Neural crest cell (in vitro differentiated cells): ENCODE results near the gene OCA2. TPM values are rescaled to one million over a fixed set of nuclear protein-coding genes. Genes with fewer than 3 reads are reported as not detected.

Source experiments
- DNase-seq: peaks from one replicate; pipeline ENCODE4 v3.0.0; 2021; ENCODE audit warnings: low read depth, mixed read lengths, low spot score
- H3K27ac Mint-ChIP-seq: one replicate; pipeline ENCODE4 v1.8.0; 2021; ENCODE audit warnings: mild to moderate bottlenecking, mixed read lengths; ENCODE audit not compliant: unreplicated experiment
- H3K27me3 Mint-ChIP-seq: 2 replicates; pipeline ENCODE4 v1.8.0; 2021; ENCODE audit warnings: low read depth, mild to moderate bottlenecking, mixed read lengths
- H3K36me3 Mint-ChIP-seq: 2 replicates; pipeline ENCODE4 v1.8.0; 2021; ENCODE audit warnings: low read depth, mild to moderate bottlenecking, mixed read lengths
- H3K4me1 Mint-ChIP-seq: 2 replicates; pipeline ENCODE4 v1.8.0; 2021; ENCODE audit warnings: mixed read lengths
- H3K4me3 Mint-ChIP-seq: one replicate; pipeline ENCODE4 v1.8.0; 2021; ENCODE audit warnings: mild to moderate bottlenecking, mixed read lengths
- H3K9me3 Mint-ChIP-seq: 2 replicates; pipeline ENCODE4 v1.8.0; 2021; ENCODE audit warnings: mixed read lengths
- total RNA-seq: library from RNA; stranded (reverse); gene quantifications from 2 replicates; pipeline ENCODE4 v1.2.1, GENCODE V29; 2021
- TF ChIP-seq, protein P1 (sequence below): fragments of 200-600 bp; sonication (generic); conservative IDR thresholded peaks from 2 replicates; pipeline ENCODE4 v1.5.0; 2021; ENCODE audit warnings: antibody characterized with exemption, mild to moderate bottlenecking

Gene OCA2
- total RNA-seq, 1 donor from 2014 or later = 0.19 TPM

DNA sequence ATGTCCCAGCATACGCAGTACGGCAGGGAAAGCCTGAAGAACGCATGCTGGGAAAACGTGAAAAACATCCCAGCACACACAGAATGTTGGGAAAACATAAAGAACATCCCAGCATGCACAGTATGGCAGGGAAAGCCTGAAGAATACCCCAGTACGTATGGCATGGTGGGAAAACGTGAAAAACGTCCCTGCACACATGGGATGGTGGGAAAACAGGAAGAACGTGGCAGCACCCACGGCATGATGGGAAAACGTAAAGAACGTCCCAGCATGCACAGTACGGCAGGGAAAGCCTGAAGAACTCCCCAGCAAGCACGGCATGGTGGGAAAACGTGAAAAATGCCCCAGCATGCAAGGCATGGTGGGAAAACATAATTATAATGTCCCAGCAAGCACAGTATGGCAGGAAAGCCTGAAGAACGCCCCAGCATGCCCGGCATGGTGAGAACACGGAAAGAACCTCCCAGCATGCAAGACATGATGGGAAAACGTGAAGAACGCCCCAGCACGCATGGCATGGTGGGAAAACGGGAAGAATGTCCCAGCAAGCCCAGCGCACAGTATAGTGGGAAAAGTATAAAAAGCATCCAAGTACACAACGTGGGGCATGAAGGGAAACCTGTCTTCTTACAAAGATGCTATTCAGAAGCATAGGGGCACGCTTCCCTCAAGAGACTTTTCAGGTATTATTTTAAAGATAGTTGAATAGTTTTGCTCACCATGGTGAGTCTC, 128.3 kb downstream of the OCA2 start:
- TF ChIP-seq, protein P1, sequence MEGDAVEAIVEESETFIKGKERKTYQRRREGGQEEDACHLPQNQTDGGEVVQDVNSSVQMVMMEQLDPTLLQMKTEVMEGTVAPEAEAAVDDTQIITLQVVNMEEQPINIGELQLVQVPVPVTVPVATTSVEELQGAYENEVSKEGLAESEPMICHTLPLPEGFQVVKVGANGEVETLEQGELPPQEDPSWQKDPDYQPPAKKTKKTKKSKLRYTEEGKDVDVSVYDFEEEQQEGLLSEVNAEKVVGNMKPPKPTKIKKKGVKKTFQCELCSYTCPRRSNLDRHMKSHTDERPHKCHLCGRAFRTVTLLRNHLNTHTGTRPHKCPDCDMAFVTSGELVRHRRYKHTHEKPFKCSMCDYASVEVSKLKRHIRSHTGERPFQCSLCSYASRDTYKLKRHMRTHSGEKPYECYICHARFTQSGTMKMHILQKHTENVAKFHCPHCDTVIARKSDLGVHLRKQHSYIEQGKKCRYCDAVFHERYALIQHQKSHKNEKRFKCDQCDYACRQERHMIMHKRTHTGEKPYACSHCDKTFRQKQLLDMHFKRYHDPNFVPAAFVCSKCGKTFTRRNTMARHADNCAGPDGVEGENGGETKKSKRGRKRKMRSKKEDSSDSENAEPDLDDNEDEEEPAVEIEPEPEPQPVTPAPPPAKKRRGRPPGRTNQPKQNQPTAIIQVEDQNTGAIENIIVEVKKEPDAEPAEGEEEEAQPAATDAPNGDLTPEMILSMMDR = no peak
- Mint-ChIP-seq H3K36me3 (no peaks in the 10 kb centered on the region), H3K9me3 (peaks cover 9% of the 10 kb centered on the region), H3K4me3 (no peak overlapping the region), H3K4me1 (no peaks in the 10 kb centered on the region), H3K27me3 (no peaks in the 10 kb centered on the region), H3K27ac (no peak overlapping the region)
- no peak for DNase-seq

DNA sequence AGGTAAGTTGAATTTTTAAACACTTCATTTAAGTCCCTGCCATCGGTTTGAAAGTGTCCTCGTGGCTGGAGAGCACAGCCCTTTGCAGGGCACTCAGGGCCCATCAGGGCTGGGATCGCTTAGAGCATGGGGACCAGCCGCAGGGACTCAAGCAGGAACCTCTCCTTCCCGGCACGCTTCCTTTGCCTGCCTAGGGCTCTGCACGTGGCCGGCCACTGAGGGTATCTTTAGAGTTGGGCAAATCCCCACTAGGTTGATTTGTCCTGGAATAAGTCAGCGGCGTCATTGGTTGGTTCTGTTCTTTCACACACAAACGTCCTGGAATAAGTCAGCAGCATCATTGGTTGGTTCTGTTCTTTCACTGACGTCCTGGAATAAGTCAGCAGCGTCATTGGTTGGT, 131.6 kb downstream of the OCA2 start:
- Mint-ChIP-seq H3K27me3 (no peaks in the 10 kb centered on the region), H3K36me3 (no peaks in the 10 kb centered on the region), H3K4me3 (no peak overlapping the region), H3K9me3 (no peaks in the 10 kb centered on the region), H3K4me1 (peaks cover 8% of the 10 kb centered on the region), H3K27ac (no peak overlapping the region)
- DNase-seq = no peak
- TF ChIP-seq, protein P1 = no peak

DNA sequence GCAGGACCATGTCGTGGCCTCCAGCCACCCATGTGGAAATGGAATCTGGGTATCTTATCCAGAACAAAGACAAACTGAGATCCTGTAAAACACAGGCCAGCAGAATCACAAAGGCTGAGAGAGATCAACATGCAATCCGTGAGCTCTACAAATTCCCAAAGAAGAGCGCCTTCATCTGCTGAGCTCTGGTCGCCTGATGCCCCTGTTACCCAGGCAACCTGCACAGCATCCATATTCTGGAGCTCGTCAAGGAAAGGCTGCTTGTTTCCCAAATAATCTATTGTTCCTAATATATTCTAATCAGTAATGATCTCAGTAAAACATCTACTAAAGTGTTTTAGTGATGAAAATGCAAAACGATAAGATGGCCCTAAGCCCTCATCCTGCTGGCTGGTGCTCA, 133.6 kb downstream of the OCA2 start:
- peak overlapping the region; percentile 71 for H3K27ac Mint-ChIP-seq
- H3K27me3 Mint-ChIP-seq = no peaks in the 10 kb centered on the region
- TF ChIP-seq, protein P1 = no peak
- no peak for DNase-seq
- peaks cover 2% of the 10 kb centered on the region for H3K9me3 Mint-ChIP-seq
- H3K4me3 Mint-ChIP-seq = no peak overlapping the region
- H3K4me1 Mint-ChIP-seq = peaks cover 8% of the 10 kb centered on the region
- H3K36me3 Mint-ChIP-seq = no peaks in the 10 kb centered on the region

DNA sequence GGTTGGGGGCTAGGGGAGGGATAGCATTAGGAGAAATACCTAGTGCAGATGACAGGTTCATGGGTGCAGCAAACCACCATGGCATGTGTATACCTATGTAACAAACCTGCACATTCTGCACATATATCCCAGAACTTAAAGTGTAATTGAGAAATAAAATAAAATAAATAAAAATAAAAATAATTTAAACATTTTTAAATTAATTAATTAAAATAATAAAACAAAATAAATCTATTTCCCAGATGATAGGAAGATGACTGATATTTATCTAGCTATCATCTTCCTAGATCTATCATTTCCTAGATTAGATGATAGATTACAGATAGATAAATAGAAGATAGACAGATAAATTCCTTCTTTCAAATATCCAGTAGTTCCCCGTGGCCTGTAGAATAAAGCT, 137.3 kb downstream of the OCA2 start:
- Mint-ChIP-seq H3K9me3 (peaks cover 2% of the 10 kb centered on the region), H3K4me1 (peaks cover 8% of the 10 kb centered on the region), H3K36me3 (no peaks in the 10 kb centered on the region), H3K27ac (no peak overlapping the region), H3K4me3 (no peak overlapping the region), H3K27me3 (peaks cover 5% of the 10 kb centered on the region)
- DNase-seq = no peak
- TF ChIP-seq, protein P1 = no peak

DNA sequence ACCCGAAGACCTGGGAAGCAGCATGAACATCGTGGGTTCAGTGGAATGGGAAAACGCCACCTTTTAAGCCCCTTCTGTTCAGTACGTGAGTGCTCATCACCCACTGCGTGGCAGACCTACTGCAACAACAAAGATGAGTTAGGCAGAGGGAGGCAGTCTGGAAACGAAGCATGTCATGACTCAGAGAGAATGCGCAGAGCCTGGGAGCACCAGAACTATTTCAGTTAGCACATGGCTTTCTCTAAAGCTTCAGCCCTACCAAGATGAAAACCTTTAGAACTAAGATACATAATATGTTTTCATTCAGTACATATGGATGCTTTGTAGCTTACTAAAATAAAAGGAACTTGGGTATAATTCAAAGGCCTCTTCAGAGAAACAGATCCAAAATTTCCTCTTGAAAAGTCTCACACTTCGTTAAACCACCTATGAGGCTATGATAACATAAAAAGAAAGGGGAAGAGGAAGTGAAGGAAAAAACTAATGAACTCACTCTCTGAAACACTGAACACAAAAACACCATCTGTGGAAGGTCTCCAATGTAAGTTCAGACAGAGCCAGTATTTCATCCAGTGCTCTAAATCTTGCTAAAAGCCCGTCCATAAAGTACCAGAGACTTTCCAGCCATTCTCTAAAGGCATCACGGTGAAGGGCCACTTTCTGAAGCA, 140.1 kb downstream of the OCA2 start:
- H3K4me3 Mint-ChIP-seq = no peak overlapping the region
- no peaks in the 10 kb centered on the region for H3K36me3 Mint-ChIP-seq
- peaks cover 20% of the 10 kb centered on the region for H3K27me3 Mint-ChIP-seq
- no peak for DNase-seq
- H3K27ac Mint-ChIP-seq = no peak overlapping the region
- peaks cover 2% of the 10 kb centered on the region for H3K9me3 Mint-ChIP-seq
- TF ChIP-seq, protein P1 = no peak
- H3K4me1 Mint-ChIP-seq = peaks cover 18% of the 10 kb centered on the region
